Measurements from ENCODE around the gene DPEP3.
"Not testable (repeated sequence)": the region's sequence is repeated elsewhere in the genome, so short reads cannot be mapped to it uniquely, and the experiment has no call there.

Gene DPEP3, protein sequence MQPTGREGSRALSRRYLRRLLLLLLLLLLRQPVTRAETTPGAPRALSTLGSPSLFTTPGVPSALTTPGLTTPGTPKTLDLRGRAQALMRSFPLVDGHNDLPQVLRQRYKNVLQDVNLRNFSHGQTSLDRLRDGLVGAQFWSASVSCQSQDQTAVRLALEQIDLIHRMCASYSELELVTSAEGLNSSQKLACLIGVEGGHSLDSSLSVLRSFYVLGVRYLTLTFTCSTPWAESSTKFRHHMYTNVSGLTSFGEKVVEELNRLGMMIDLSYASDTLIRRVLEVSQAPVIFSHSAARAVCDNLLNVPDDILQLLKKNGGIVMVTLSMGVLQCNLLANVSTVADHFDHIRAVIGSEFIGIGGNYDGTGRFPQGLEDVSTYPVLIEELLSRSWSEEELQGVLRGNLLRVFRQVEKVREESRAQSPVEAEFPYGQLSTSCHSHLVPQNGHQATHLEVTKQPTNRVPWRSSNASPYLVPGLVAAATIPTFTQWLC

DNA sequence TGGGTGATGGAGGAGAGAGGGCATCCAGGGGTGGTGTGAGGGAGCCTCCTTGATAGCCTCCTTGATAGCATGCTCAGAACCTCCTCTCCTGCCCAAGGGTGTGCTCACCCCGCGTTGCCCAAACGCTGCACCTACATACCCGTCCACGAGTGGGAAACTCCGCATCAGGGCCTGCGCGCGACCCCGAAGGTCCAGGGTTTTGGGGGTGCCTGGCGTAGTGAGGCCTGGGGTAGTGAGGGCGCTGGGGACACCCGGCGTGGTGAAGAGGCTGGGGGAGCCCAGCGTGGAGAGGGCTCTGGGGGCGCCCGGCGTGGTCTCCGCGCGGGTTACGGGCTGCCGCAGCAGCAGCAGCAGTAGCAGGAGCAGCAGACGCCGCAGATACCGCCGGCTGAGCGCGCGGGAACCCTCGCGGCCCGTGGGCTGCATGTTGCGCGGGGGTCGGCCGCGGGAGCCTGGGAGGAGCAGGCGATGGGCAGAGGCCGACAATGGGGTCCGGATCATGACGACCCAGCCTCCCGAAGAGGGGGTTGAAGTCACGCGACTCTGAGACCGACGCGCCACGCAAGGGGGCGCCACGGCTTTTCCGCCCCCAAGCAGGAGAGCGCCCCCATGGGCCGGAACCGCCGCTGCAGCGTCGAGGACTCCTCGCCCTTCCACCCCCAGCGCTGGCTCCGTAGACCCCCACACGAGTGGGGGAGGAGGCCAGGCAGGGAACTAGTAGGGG is at the start of gene DPEP3:
Gene DPEP3, minus strand, starts transcription at position 545 of the 724 bp plus-strand sequence. Its CDS starts 119 bp downstream, at position 426.
- DNase-seq = no peak

GRCh38 chr16:68028996-68029395 is 48.7 kb upstream of the DPEP3 start:
- DNase-seq = no peak

- peak; percentile 94 for DNase-seq
Measured at GRCh38 chr16:68022728-68023537, 42.6 kb upstream of the DPEP3 start, which contains the start of the genes DDX28 and DUS2. DDX28 (minus strand) TSS chr16:68023232; CDS start chr16:68023202, 30 bp downstream. DUS2 (plus strand) TSS chr16:68023284; CDS start chr16:68038024, 14,740 bp downstream.

DNA sequence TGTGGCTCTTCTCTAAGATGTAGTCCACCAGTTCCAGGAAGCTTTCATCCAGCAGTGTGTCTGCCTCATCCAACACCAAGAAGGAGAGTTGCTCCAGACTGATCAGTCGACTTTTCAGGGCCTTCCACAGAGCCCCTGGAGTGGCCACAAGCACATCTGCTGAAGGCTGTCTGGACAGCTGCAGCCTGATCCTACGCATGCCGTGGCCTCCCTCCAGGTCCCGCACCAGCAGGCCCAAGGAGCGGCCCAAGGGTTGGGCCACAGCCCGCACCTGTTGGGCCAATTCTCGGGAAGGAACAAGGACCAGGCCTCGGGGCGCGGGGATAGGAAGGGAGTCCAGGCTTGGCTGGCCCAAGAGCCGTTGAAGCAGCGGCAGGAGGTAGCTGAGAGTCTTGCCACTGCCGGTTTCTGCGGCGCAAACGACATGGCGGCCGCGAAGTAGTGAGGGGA is 42.0 kb upstream of the DPEP3 start:
- no peak for DNase-seq

- DNase-seq = no peak
Measured at GRCh38 chr16:68021490-68021889, 41.2 kb upstream of the DPEP3 start.

GRCh38 chr16:68019167-68019680 is 38.9 kb upstream of the DPEP3 start:
- DNase-seq = no peak

- DNase-seq = no peak
Measured at GRCh38 chr16:68015681-68016080, 35.4 kb upstream of the DPEP3 start, which contains the start of gene DPEP2NB. DPEP2NB (minus strand) TSS chr16:68015911; CDS start chr16:68015770, 141 bp downstream.

- DNase-seq = no peak
Measured at GRCh38 chr16:68013440-68013839, 33.1 kb upstream of the DPEP3 start.

DNA sequence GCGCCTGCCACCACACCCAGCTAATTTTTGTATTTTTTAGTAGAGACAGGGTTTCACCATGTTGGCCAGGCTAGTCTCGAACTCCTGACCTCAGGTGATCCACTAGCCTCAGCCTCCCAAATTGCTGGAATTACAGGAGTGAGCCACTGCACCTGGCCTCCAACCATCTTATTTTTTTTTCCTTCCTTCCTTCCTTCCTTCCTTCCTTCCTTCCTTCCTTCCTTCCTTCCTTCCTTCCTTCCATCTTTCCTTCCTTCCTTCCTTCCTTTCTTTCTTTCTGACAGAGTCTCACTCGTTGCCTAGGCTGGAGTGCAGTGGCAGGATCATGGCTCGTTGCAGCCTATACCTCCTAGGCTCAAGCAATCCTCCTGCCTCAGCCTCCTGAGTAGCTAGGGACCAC is 29.6 kb upstream of the DPEP3 start:
- DNase-seq = not testable (repeated sequence)

DNA sequence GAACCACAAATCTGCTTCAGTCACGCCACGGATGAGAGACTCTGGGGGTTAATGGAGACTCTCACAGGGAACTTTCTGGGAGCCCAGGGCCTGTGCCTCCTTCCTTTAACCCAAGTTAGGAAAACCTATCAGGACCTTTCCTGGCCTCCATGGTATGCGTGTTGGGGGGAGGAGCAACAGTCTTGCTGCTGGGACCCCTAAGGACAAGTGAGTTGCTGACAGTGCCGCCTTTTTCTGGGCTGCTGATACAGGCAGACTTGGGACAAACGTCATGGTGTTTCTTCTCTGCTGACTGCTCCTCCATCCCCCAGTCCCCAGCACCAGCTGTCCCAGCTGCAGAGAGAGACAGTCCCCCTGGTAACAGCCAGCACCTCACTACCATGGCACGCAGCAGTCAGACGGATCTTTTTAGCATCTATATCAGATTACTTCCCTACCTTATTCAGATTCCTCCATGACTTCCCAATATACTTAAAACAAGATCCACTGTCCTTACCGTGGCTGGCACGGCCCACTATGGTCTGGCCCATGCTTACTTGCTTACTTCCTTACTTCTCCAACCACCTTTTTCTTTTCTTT is 28.9 kb upstream of the DPEP3 start:
- DNase-seq = no peak

DNA sequence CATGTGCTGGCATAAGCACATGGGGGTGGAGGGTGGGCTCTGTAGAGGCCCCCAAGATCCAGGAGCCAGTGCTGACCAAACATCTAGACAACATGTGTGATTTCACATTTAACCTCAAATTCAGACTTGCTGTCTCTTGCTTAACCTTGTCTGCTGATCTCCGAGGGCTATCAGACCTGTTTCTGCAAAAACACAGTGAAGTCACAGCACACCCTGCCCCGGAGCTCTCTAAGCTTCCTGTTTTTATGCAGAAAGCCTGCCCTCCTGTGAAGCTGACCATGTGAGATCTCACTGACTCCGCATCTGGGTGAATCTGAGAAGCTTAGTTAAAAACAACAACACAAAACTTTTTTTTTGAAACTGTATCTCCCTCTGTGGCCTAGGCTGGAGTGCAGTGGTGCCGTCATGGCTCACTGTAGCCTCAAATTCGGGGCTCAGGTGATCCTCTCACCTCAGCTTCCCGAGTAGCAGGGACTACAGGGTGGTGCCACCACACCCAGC is 25.5 kb upstream of the DPEP3 start:
- peak; percentile 75 for DNase-seq

DNA sequence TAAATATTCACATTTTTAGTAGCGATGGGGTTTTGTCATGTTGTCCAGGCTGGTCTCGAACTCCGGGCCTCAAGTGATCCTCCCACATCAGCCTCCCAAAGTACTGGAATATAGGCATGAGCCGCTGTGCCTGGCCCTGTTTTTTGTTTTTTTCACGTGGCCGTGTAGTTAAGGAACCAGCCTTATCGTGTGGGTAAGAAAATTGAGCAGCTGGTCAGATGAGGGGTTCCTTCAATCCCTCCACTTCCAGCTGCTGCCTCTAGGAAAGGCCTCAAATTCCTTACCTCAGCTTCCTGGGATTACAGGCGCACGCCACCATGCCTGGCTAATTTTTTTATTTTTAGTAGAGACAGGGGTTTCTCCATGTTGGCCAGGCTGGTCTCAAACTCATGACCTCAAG is 24.9 kb upstream of the DPEP3 start:
- no peak for DNase-seq

DNA sequence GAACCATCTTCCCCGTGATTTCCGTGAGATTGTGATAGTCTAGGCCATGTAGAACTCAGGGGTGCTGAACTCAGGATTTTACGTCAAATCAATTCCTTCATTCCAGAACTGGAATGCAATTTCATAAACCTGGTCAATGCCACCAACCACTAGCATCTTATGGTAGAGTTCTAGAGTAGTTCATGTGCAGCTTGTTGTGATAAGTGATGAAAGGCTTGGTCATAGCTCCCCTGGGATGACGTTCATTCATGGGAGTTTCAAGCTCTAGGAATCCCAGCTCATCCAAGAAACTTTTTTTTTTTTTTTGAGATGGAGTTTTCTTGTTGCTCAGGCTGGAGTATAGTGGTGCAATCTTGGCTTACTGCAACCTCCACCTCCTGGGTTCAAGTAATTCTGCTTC is 22.7 kb upstream of the DPEP3 start:
- DNase-seq = no peak

- no peak for DNase-seq
Measured at GRCh38 chr16:68000450-68000849, 20.2 kb upstream of the DPEP3 start.

- DNase-seq = no peak
Measured at GRCh38 chr16:67999985-68000384, 19.7 kb upstream of the DPEP3 start.

GRCh38 chr16:67998779-67999688 is 18.7 kb upstream of the DPEP3 start, which contains the start of gene DPEP2:
DPEP2 (minus strand) TSS chr16:67999484; CDS start chr16:67993212, 6,272 bp downstream.
- not testable (repeated sequence) for DNase-seq

DNA sequence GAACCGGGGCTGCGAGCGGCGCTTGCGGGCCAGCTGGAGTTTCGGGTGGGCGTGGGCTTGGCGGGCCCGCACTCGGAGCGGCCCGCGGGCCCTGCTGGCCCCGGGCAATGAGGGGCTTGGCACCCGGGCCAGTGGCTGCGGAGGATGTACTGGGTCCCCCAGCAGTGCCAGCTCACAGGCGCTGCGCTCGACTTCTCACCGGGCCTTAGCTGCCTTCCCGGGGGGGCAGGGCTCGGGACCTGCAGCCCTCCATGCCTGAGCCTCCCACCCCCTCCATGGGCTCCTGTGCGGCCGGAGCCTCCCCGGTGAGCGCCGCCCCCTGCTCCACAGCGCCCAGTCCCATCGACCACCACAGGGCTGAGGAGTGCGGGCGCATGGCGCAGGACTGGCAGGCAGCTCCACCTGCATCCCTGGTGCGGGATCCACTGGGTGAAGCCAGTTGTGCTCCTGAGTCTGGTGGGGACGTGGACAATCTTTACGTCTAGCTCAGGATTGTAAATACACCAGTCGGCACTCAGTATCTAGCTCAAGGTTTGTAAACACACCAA is 18.0 kb upstream of the DPEP3 start:
- not testable (repeated sequence) for DNase-seq

GRCh38 chr16:67996666-67997065 is 16.4 kb upstream of the DPEP3 start:
- DNase-seq = no peak

DNA sequence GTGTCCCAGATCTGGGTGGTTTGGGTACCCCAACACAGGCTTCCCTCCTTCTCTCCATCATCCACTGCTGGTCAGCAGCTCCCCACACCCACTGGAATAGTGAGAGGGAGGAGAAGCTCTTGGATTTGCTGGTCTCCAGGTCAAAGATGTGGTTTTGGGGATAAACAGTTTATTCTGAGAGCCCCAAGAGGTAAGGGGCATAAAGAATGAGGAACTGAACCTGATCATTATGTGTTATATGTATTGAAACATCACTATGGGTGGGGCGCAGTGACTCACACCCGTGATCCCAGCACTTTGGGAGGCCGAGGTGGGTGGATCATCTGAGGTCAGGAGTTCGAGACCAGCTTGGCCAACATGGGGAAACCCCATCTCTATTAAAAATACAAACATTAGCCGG is 15.1 kb upstream of the DPEP3 start:
- no peak for DNase-seq

DNA sequence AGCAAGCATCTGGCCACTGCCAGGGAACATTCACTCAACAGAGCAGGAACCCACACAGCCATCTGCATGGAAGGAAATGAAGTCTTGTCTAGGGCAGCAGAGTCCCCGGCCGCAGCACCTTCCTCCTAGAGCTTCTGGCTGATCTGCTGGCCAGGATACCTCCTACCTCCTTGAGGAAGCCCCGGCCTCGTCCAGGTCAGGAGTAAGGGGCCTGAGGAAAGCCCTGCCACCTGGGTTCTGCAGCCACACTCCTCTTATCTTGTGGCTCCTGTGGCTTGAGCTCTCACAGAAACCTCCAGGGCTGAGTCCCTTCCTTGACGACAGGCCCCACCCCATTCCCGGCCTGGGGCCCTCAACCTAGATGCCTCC is 13.7 kb upstream of the DPEP3 start:
- DNase-seq = not testable (repeated sequence)

Measured in islet precursor cell (in vitro differentiated cells).